K562 (cell line): Measurements from ENCODE around the gene WNK1. TPM values are rescaled to one million over a fixed set of nuclear protein-coding genes. Genes with fewer than 3 reads are reported as not detected.
A peak's percentile ranks its signal among the peaks of the same experiment; 100 is the strongest.

Source experiments
- ARNT ChIP-seq, 2 experiments: fragments of 450-650 bp; IDR thresholded peaks; 2 replicates each; pipeline ENCODE4 v1.6.1; 2016; ENCODE audit warnings: mild to moderate bottlenecking in 1 of 2
- HDAC8 ChIP-seq: fragments of 450-650 bp; IDR thresholded peaks from 2 replicates; pipeline ENCODE4 v1.6.1; 2016; ENCODE audit warnings: mild to moderate bottlenecking, missing genetic modification characterization, moderate library complexity, missing compliant biosample characterization
- HMG20A ChIP-seq: fragments of 450-650 bp; formaldehyde crosslinking; conservative IDR thresholded peaks from 2 replicates; pipeline ENCODE4 v1.4.0; 2020; ENCODE audit warnings: mild to moderate bottlenecking, mixed read lengths
- KLF10 ChIP-seq: fragments of 250-450 bp; sonication (Bioruptor Pico); IDR thresholded peaks from 2 replicates; pipeline ENCODE4 v1.6.1; 2021; ENCODE audit warnings: matching md5 sums
- MLX ChIP-seq, 2 experiments: fragments of 450-650 bp in 1 of 2; sonication (generic) in 1 of 2; formaldehyde crosslinking; conservative IDR thresholded peaks; 2 replicates each; pipeline versions ENCODE4 v1.4.0 to v1.8.1; 2020 to 2022; ENCODE audit warnings: mild to moderate bottlenecking in 1 of 2, missing genetic modification reagents in 1 of 2
- NEUROD1 ChIP-seq: fragments of 150-350 bp; IDR thresholded peaks from 2 replicates; pipeline ENCODE4 v1.6.1; 2014; ENCODE audit warnings: borderline replicate concordance, low read length, low read depth; ENCODE audit not compliant: partially characterized antibody
- NR3C1 ChIP-seq: sonication (generic); formaldehyde crosslinking; IDR thresholded peaks from 2 replicates; pipeline ENCODE4 v1.8.1; 2022; ENCODE audit warnings: missing genetic modification reagents
- NR4A1 ChIP-seq, 2 experiments: fragments of 250-450 bp in 1 of 2; fragments of 450-650 bp in 1 of 2; sonication (Bioruptor Pico) in 1 of 2; IDR thresholded peaks; 2 replicates each; pipeline versions ENCODE4 v1.4.0 to v1.6.1; 2016 to 2020; ENCODE audit warnings: mild to moderate bottlenecking in 2 of 2, missing compliant biosample characterization in 1 of 2, missing genetic modification characterization in 1 of 2, moderate library complexity in 1 of 2
- SAFB ChIP-seq: fragments of 200-400 bp; formaldehyde crosslinking; IDR thresholded peaks from 2 replicates; pipeline ENCODE4 v1.6.1; 2017; ENCODE audit warnings: low read depth, low read length, borderline replicate concordance
- SMARCE1 ChIP-seq: fragments of 450-650 bp; IDR thresholded peaks from 2 replicates; pipeline ENCODE4 v1.7.1; 2016; ENCODE audit warnings: mild to moderate bottlenecking
- SOX6 ChIP-seq: fragments of 450-650 bp; IDR thresholded peaks from 2 replicates; pipeline ENCODE4 v1.6.1; 2014; ENCODE audit warnings: mild to moderate bottlenecking
- ZBTB26 ChIP-seq: fragments of 450-650 bp; formaldehyde crosslinking; IDR thresholded peaks from 2 replicates; pipeline ENCODE4 v1.4.0; 2022; ENCODE audit warnings: missing genetic modification characterization
- ZBTB40 ChIP-seq, 2 experiments: fragments of 450-650 bp in 1 of 2; sonication (generic) in 1 of 2; formaldehyde crosslinking in 1 of 2; IDR thresholded peaks; 2 replicates each; pipeline versions ENCODE4 v1.7.1 to v1.9.0; 2016 to 2022; ENCODE audit warnings: inconsistent platforms in 1 of 2, mild to moderate bottlenecking in 1 of 2, missing genetic modification reagents in 1 of 2
- ZNF449 ChIP-seq: fragments of 250-450 bp; sonication (Bioruptor Pico); IDR thresholded peaks from 2 replicates; pipeline ENCODE4 v1.8.0; 2022; ENCODE audit warnings: moderate library complexity, mild to moderate bottlenecking, inconsistent platforms
- polyA plus RNA-seq, 8 experiments: library from polyadenylated mRNA; depleted of rRNA in 4 of 8; stranded (reverse) in 5 of 8; unstranded in 3 of 8; fragments of >200 nt; fragmentation: Nextera tagmentation in 2 of 8; fragmentation: Illumina TruSeq in 1 of 8; extraction: Ambion mirVana in 2 of 8; extraction: Trizol in 1 of 8; gene quantifications; 2 replicates each; pipeline versions ENCODE4 v1.2.1 to v1.2.3, GENCODE V29; 2011 to 2014; ENCODE audit warnings: inconsistent platforms in 1 of 8, missing spikeins in 1 of 8
- total RNA-seq, 7 experiments: library from RNA; depleted of rRNA in 6 of 7; stranded (reverse); fragments of >200 nt in 6 of 7; fragmentation: Illumina TruSeq in 2 of 7; extraction: Trizol in 2 of 7; gene quantifications; 2 replicates each; pipeline versions ENCODE4 v1.2.1 to v1.2.3, GENCODE V29; 2011 to 2021; ENCODE audit warnings: low replicate concordance in 1 of 7

Gene WNK1
- total and polyA plus RNA-seq, 9 of the 15 experiments (the other 6 are each of a cell fraction or from before 2014, with no cell fraction given) = 4.3 to 73.9 (median 31.0) TPM

GRCh38 chr12:751192-751998 lies 984 bp upstream of the WNK1 start (continued):
- TF ChIP-seq ZBTB40 (IDR thresholded peaks at IDR 0.05) (no peak), ZBTB40 (CRISPR knock-in tag; IDR thresholded peaks at IDR 0.05) (no peak), SMARCE1 (no peak), SOX6 (0 out of 2 replicates have a peak, but pooled peaks have one; percentile 54), ZNF449 (CRISPR knock-in tag) (no peak), ZBTB26 (no peak), ARNT (IDR thresholded peaks at IDR 0.05) (no peak), HDAC8 (tag) (no peak), KLF10 (no peak), HMG20A (CRISPR knock-in tag) (no peak), MLX (CRISPR knock-in tag; conservative IDR thresholded peaks at IDR 0.05) (no peak), SAFB (no peak), NR3C1 (CRISPR knock-in tag) (no peak), NR4A1 (CRISPR knock-in tag; IDR thresholded peaks at IDR 0.05) (no peak), NR4A1 (tag; IDR thresholded peaks at IDR 0.05) (no peak), NEUROD1 (peak; percentile 28)
